ENCODE results near the gene AXIN2.

DNA sequence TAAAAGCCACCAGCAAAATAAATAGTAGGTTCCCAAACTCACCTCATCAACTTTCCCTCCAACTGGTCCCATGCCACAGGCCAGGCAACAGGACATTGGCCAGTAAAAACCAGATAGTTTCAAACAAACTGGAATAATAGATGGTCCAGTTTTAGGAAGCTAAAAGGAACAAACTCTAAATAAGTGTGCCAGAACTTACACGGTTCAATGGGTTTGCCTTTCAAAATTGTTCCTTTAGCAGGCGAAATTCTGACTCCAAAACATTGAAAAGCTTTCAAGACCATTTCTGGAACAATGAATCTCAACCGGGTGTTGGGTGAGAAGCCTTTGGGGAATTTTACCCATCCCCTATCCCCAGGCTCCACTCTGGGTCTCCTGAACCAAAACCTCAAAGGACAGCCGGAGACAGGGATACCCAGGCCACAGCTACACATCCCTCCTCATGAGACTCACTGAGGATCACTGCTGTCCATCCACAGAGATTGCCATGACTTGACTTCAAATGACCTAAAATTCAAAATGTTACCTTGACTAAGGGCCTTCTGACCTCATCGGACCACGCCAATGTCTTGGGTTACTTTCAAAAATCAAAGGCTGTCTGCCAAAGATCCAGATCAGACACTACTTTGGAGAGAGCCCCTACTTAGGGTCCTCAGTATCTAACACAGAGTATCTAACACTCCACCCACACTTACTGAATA lies 13.0 kb downstream of the AXIN2 start:
- TF ChIP-seq, protein P1, sequence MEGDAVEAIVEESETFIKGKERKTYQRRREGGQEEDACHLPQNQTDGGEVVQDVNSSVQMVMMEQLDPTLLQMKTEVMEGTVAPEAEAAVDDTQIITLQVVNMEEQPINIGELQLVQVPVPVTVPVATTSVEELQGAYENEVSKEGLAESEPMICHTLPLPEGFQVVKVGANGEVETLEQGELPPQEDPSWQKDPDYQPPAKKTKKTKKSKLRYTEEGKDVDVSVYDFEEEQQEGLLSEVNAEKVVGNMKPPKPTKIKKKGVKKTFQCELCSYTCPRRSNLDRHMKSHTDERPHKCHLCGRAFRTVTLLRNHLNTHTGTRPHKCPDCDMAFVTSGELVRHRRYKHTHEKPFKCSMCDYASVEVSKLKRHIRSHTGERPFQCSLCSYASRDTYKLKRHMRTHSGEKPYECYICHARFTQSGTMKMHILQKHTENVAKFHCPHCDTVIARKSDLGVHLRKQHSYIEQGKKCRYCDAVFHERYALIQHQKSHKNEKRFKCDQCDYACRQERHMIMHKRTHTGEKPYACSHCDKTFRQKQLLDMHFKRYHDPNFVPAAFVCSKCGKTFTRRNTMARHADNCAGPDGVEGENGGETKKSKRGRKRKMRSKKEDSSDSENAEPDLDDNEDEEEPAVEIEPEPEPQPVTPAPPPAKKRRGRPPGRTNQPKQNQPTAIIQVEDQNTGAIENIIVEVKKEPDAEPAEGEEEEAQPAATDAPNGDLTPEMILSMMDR (IDR thresholded peaks at IDR 0.05): no peak
- TF ChIP-seq POLR2A (IDR thresholded peaks at IDR 0.05; ENCODE audit: low read depth) (no peak), POLR2AphosphoS5 (IDR thresholded peaks at IDR 0.05) (no peak), EP300 (IDR thresholded peaks at IDR 0.05) (no peak)

Measured in esophagus muscularis mucosa (tissue), 4 donors.